ENCODE results near the gene KRT83. TPM values are rescaled to one million over a fixed set of nuclear protein-coding genes. Genes with fewer than 3 reads are reported as not detected.

The KRT83 gene
- total RNA-seq, 1 donor from 2014 or later, result not detected

GRCh38 chr12:52327830-52328500 lies 6.8 kb upstream of the KRT83 start:
- Histone ChIP-seq H3K27me3 (ENCODE audit: control insufficient read depth, insufficient read depth, low read length) (peaks cover 5% of the 10 kb centered on the region), H3K36me3 (ENCODE audit: control insufficient read depth, insufficient read depth, low read length) (no peaks in the 10 kb centered on the region), H3K4me3 (ENCODE audit: low read depth, low read length) (no peak overlapping the region)
- TF ChIP-seq CTCF (IDR thresholded peaks at IDR 0.05; ENCODE audit: insufficient read depth, low read length, poor library complexity, severe bottlenecking), result no peak
- no peak for DNase-seq (ENCODE audit: low read depth)

GRCh38 chr12:52327052-52327829 lies 6.0 kb upstream of the KRT83 start:
- peaks cover 10% of the 10 kb centered on the region for H3K27me3 ChIP-seq (ENCODE audit: control insufficient read depth, insufficient read depth, low read length)
- DNase-seq (ENCODE audit: low read depth), result peak; percentile 88
- H3K4me3 ChIP-seq (ENCODE audit: low read depth, low read length), result no peak overlapping the region
- peak; percentile 100 for TF ChIP-seq CTCF (IDR thresholded peaks at IDR 0.05; ENCODE audit: insufficient read depth, low read length, poor library complexity, severe bottlenecking)
- no peaks in the 10 kb centered on the region for H3K36me3 ChIP-seq (ENCODE audit: control insufficient read depth, insufficient read depth, low read length)

DNA sequence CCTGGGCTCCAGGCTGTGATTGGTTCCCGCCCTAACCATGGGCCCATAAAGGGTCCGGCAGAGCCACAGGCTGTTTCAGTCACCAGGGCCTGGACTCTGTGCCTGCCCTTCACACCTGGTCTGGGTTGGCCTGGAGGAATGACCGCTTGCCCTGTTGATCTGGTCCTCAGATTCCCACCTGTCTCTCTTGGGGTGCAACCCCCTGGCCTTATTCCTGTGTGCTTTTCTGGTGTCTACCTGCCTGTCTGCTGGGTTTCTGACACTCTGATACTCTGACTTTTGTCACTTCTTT lies 2.9 kb upstream of the KRT83 start:
- TF ChIP-seq CTCF (IDR thresholded peaks at IDR 0.05; ENCODE audit: insufficient read depth, low read length, poor library complexity, severe bottlenecking), result no peak
- DNase-seq (ENCODE audit: low read depth), result no peak
- Histone ChIP-seq H3K36me3 (ENCODE audit: control insufficient read depth, insufficient read depth, low read length) (no peaks in the 10 kb centered on the region), H3K4me3 (ENCODE audit: low read depth, low read length) (no peak overlapping the region), H3K27me3 (ENCODE audit: control insufficient read depth, insufficient read depth, low read length) (peaks cover 29% of the 10 kb centered on the region)

GRCh38 chr12:52323416-52324152 lies 2.4 kb upstream of the KRT83 start:
- no peaks in the 10 kb centered on the region for H3K36me3 ChIP-seq (ENCODE audit: control insufficient read depth, insufficient read depth, low read length)
- DNase-seq (ENCODE audit: low read depth), result no peak
- no peak overlapping the region for H3K4me3 ChIP-seq (ENCODE audit: low read depth, low read length)
- TF ChIP-seq CTCF (IDR thresholded peaks at IDR 0.05; ENCODE audit: insufficient read depth, low read length, poor library complexity, severe bottlenecking), result no peak
- H3K27me3 ChIP-seq (ENCODE audit: control insufficient read depth, insufficient read depth, low read length), result peaks cover 34% of the 10 kb centered on the region

- no peak for DNase-seq (ENCODE audit: low read depth)
- Histone ChIP-seq H3K36me3 (ENCODE audit: control insufficient read depth, insufficient read depth, low read length) (no peaks in the 10 kb centered on the region), H3K4me3 (ENCODE audit: low read depth, low read length) (no peak overlapping the region), H3K27me3 (ENCODE audit: control insufficient read depth, insufficient read depth, low read length) (peaks cover 35% of the 10 kb centered on the region)
- no peak for TF ChIP-seq CTCF (IDR thresholded peaks at IDR 0.05; ENCODE audit: insufficient read depth, low read length, poor library complexity, severe bottlenecking)
These were observed 1.8 kb upstream of the KRT83 start for GRCh38 chr12:52323001-52323400.

Data from kidney epithelial cell (primary cell).